Loucy (cell line): ENCODE results near the gene CD9.
A peak's percentile ranks its signal among the peaks of the same experiment; 100 is the strongest.

Source experiments
- H2AFZ ChIP-seq: fragments of 200-600 bp; sonication (generic); 2 replicates; pipeline ENCODE4 v1.6.0; 2016; ENCODE audit warnings: antibody characterized with exemption, mild to moderate bottlenecking, low read length, moderate library complexity
- H3F3A ChIP-seq: fragments of 200-600 bp; 2 replicates; pipeline ENCODE4 v1.6.0; 2016; ENCODE audit warnings: antibody characterized with exemption, low read depth, mild to moderate bottlenecking
- H3K27me3 ChIP-seq: fragments of 200-600 bp; sonication (generic); 2 replicates; pipeline ENCODE4 v1.6.1; 2014; ENCODE audit warnings: low read length, mild to moderate bottlenecking; ENCODE audit not compliant: insufficient read depth, poor library complexity, severe bottlenecking
- H3K36me3 ChIP-seq: fragments of 200-600 bp; sonication (generic); 2 replicates; pipeline ENCODE4 v1.6.1; 2016; ENCODE audit warnings: low read length; ENCODE audit not compliant: insufficient read depth
- H3K4me1 ChIP-seq: fragments of 200-600 bp; sonication (generic); 2 replicates; pipeline ENCODE4 v1.5.1; 2014; ENCODE audit warnings: low read length, mild to moderate bottlenecking; ENCODE audit not compliant: insufficient read depth, poor library complexity, severe bottlenecking
- H3K4me2 ChIP-seq: fragments of 200-600 bp; sonication (generic); 2 replicates; pipeline ENCODE4 v1.6.0; 2014; ENCODE audit warnings: antibody characterized with exemption, low read length, low read depth, mild to moderate bottlenecking; ENCODE audit not compliant: poor library complexity, severe bottlenecking
- H3K4me3 ChIP-seq: fragments of 200-600 bp; sonication (generic); 2 replicates; pipeline ENCODE4 v1.5.1; 2014; ENCODE audit warnings: low read length, mild to moderate bottlenecking, mixed read lengths; ENCODE audit not compliant: poor library complexity, severe bottlenecking
- H3K79me2 ChIP-seq: fragments of 200-600 bp; sonication (generic); 2 replicates; pipeline ENCODE4 v1.6.1; 2014; ENCODE audit warnings: low read length; ENCODE audit not compliant: insufficient read depth
- H3K9ac ChIP-seq: fragments of 200-600 bp; sonication (generic); 2 replicates; pipeline ENCODE4 v1.6.0; 2014; ENCODE audit warnings: mild to moderate bottlenecking, low read depth, low read length, moderate library complexity; ENCODE audit not compliant: poor library complexity, severe bottlenecking
- H3K9me2 ChIP-seq: fragments of 200-600 bp; sonication (generic); replicated peaks from 2 replicates; pipeline ENCODE4 v1.6.1; 2016; ENCODE audit warnings: low read depth, low read length, mixed read lengths
- H3K9me3 ChIP-seq: fragments of 200-600 bp; sonication (generic); 2 replicates; pipeline ENCODE4 v1.6.1; 2014; ENCODE audit warnings: mild to moderate bottlenecking, antibody characterized with exemption, low read length, low read depth; ENCODE audit not compliant: insufficient read depth
- H4K20me1 ChIP-seq: fragments of 200-600 bp; sonication (generic); 2 replicates; pipeline ENCODE4 v1.6.0; 2014; ENCODE audit warnings: antibody characterized with exemption, low read length, mild to moderate bottlenecking; ENCODE audit not compliant: insufficient read depth, poor library complexity, severe bottlenecking
- EZH2phosphoT487 ChIP-seq: fragments of 200-600 bp; IDR thresholded peaks from 2 replicates; pipeline ENCODE4 v1.6.1; 2018; ENCODE audit warnings: antibody characterized with exemption, mild to moderate bottlenecking, moderate library complexity, borderline replicate concordance
- TF ChIP-seq, protein P1 (sequence below): fragments of 200-600 bp; sonication (generic); conservative IDR thresholded peaks from 2 replicates; pipeline ENCODE4 v1.5.1; 2014; ENCODE audit warnings: mild to moderate bottlenecking, antibody characterized with exemption, low read length

The CD9 gene

DNA sequence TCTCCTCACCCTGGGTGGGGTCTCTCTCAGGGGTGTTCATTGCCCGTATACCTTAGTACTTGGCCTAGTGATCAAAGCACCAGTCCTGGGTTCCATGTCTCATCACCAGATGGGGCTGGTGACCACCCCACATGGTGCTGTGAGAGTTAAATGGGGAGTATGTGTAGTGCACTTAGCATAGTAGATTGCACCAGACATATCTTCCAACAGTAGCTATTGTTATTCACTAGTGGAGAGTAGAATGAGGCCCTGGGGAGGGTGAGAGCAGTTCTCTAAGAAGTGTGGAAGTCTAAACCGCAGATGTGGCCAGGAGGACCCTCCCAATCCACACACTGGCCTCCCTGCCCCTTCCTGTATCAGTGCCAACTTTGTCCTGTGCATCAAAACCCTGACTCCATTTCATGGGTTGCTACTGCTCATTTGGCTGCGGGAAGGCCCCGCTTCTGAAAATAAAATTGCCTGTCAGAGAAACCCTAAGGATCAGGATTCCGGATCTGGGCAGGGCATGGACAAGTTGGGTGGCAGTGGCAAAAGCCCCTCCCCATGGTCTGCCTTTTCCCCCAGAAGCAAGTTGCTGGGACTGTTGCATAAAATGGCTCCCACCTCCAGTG is 4.4 kb downstream of the CD9 start:
- H4K20me1 ChIP-seq, result no peaks in the 10 kb centered on the region
- no peaks in the 10 kb centered on the region for H3K9me3 ChIP-seq
- H3K27me3 ChIP-seq, result peaks cover 11% of the 10 kb centered on the region
- no peaks in the 10 kb centered on the region for H3F3A ChIP-seq
- H3K9me2 ChIP-seq, result no peaks in the 10 kb centered on the region
- peak overlapping the region; percentile 64 for H2AFZ ChIP-seq
- H3K4me1 ChIP-seq, result peaks cover 4% of the 10 kb centered on the region
- no peak overlapping the region for H3K4me3 ChIP-seq
- no peaks in the 10 kb centered on the region for H3K36me3 ChIP-seq
- no peak overlapping the region for H3K9ac ChIP-seq
- TF ChIP-seq EZH2phosphoT487, result no peak
- TF ChIP-seq, protein P1, sequence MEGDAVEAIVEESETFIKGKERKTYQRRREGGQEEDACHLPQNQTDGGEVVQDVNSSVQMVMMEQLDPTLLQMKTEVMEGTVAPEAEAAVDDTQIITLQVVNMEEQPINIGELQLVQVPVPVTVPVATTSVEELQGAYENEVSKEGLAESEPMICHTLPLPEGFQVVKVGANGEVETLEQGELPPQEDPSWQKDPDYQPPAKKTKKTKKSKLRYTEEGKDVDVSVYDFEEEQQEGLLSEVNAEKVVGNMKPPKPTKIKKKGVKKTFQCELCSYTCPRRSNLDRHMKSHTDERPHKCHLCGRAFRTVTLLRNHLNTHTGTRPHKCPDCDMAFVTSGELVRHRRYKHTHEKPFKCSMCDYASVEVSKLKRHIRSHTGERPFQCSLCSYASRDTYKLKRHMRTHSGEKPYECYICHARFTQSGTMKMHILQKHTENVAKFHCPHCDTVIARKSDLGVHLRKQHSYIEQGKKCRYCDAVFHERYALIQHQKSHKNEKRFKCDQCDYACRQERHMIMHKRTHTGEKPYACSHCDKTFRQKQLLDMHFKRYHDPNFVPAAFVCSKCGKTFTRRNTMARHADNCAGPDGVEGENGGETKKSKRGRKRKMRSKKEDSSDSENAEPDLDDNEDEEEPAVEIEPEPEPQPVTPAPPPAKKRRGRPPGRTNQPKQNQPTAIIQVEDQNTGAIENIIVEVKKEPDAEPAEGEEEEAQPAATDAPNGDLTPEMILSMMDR, result peak; percentile 30
- H3K4me2 ChIP-seq, result no peak overlapping the region
- no peaks in the 10 kb centered on the region for H3K79me2 ChIP-seq

GRCh38 chr12:6205144-6205539 is 4.9 kb downstream of the CD9 start:
- H3F3A ChIP-seq, result no peaks in the 10 kb centered on the region
- no peak overlapping the region for H3K4me2 ChIP-seq
- TF ChIP-seq, protein P1, result no peak
- no peak for TF ChIP-seq EZH2phosphoT487
- no peaks in the 10 kb centered on the region for H3K9me2 ChIP-seq
- no peaks in the 10 kb centered on the region for H3K79me2 ChIP-seq
- no peaks in the 10 kb centered on the region for H4K20me1 ChIP-seq
- no peak overlapping the region for H3K9ac ChIP-seq
- no peaks in the 10 kb centered on the region for H3K36me3 ChIP-seq
- peaks cover 4% of the 10 kb centered on the region for H3K4me1 ChIP-seq
- H3K27me3 ChIP-seq, result peaks cover 8% of the 10 kb centered on the region
- peak overlapping the region; percentile 64 for H2AFZ ChIP-seq
- H3K9me3 ChIP-seq, result no peaks in the 10 kb centered on the region
- H3K4me3 ChIP-seq, result no peak overlapping the region

DNA sequence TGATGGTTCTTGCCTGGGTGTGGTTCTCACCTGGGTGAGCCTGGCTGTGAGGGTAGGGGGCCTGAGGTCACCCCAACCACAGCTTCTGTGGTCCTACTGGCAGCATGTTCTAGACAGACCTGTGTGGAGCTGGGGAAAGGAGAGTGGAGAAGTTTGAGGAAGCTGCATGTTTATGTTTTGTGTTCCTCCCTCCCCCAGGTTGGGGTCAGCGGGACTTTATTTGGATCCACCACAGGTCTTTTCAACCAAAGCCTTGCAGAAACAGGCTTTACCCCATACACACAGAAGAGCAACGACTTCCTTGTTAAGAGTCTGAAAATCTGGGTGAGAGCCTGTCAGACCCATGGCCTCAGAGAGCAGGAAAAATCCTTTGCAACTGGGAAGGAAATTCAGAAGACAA is 5.6 kb downstream of the CD9 start:
- no peak overlapping the region for H3K9ac ChIP-seq
- H3K27me3 ChIP-seq, result peaks cover 3% of the 10 kb centered on the region
- peaks cover 4% of the 10 kb centered on the region for H3K4me1 ChIP-seq
- H4K20me1 ChIP-seq, result no peaks in the 10 kb centered on the region
- no peaks in the 10 kb centered on the region for H3K79me2 ChIP-seq
- no peak overlapping the region for H3K4me2 ChIP-seq
- TF ChIP-seq, protein P1, result no peak
- no peak for TF ChIP-seq EZH2phosphoT487
- H3F3A ChIP-seq, result no peaks in the 10 kb centered on the region
- H3K36me3 ChIP-seq, result no peaks in the 10 kb centered on the region
- 0 out of 2 replicates have a peak overlapping the region, but pooled peaks have one; percentile 64 for H2AFZ ChIP-seq
- no peak overlapping the region for H3K4me3 ChIP-seq
- no peaks in the 10 kb centered on the region for H3K9me3 ChIP-seq
- no peaks in the 10 kb centered on the region for H3K9me2 ChIP-seq
